SH-SY5Y (cell line): ENCODE data around the gene LBHD1.

ENCODE experiments used
- GATA2 ChIP-seq: IDR thresholded peaks from 2 replicates; pipeline ENCODE4 v1.6.1; 2011; ENCODE audit warnings: mild to moderate bottlenecking, low read depth, low read length
- GATA3 ChIP-seq: IDR thresholded peaks from 2 replicates; pipeline ENCODE4 v1.6.1; 2011; ENCODE audit warnings: low read depth, mild to moderate bottlenecking, low read length, moderate library complexity

LBHD1 gene

GRCh38 chr11:62614275-62614674 lies 57.8 kb downstream of the LBHD1 start:
- TF ChIP-seq GATA3, result no peak

GRCh38 chr11:62613291-62613778 lies 58.7 kb downstream of the LBHD1 start:
- no peak for TF ChIP-seq GATA2
- TF ChIP-seq GATA3, result no peak
